Bronchial epithelial cell (primary cell): ENCODE data around the gene BLVRA. TPM values are rescaled to one million over a fixed set of nuclear protein-coding genes. Genes with fewer than 3 reads are reported as not detected.

Source experiments
- DNase-seq: peaks from one replicate; pipeline ENCODE4 v3.0.0-alpha.2; 2010; ENCODE audit warnings: low read depth
- FAIRE-seq: peaks from 2 replicates; lab custom pipeline; 2011; peaks lifted over from hg19 to GRCh38; lab: Jason Lieb, UNC
- H3K27me3 ChIP-seq: 2 replicates; pipeline ENCODE4 v1.5.1; 2011; ENCODE audit warnings: low read length; ENCODE audit not compliant: control insufficient read depth, insufficient read depth
- H3K36me3 ChIP-seq: 2 replicates; pipeline ENCODE4 v1.5.1; 2011; ENCODE audit warnings: low read length; ENCODE audit not compliant: control insufficient read depth, insufficient read depth
- H3K4me3 ChIP-seq: 2 replicates; pipeline ENCODE4 v1.5.1; 2011; ENCODE audit warnings: mild to moderate bottlenecking, low read depth, low read length, control low read depth
- CTCF ChIP-seq: IDR thresholded peaks from 2 replicates; pipeline ENCODE4 v1.5.1; 2011; ENCODE audit warnings: mild to moderate bottlenecking, moderate library complexity, low read length, control low read depth, inconsistent platforms; ENCODE audit not compliant: insufficient read depth, severe bottlenecking
- total RNA-seq: library from RNA; depleted of rRNA; stranded (reverse); fragments of >200 nt; gene quantifications from 2 replicates; pipeline ENCODE4 v1.2.1, GENCODE V29; 2014

BLVRA gene
- total RNA-seq, 1 donor from 2014 or later: 29.7 TPM

GRCh38 chr7:43742692-43743091 is 15.8 kb upstream of the BLVRA start:
- DNase-seq: no peak
- Histone ChIP-seq H3K27me3 (no peaks in the 10 kb centered on the region), H3K36me3 (no peaks in the 10 kb centered on the region), H3K4me3 (no peak overlapping the region)
- TF ChIP-seq CTCF: no peak
- FAIRE-seq: no peak

- FAIRE-seq (no peak), DNase-seq (no peak)
- Histone ChIP-seq H3K27me3 (no peaks in the 10 kb centered on the region), H3K36me3 (no peaks in the 10 kb centered on the region), H3K4me3 (no peak overlapping the region)
- no peak for TF ChIP-seq CTCF
Measured at GRCh38 chr7:43747328-43748105, 11.0 kb upstream of the BLVRA start.

- no peaks in the 10 kb centered on the region for H3K27me3 ChIP-seq
- DNase-seq: no peak
- H3K36me3 ChIP-seq: no peaks in the 10 kb centered on the region
- no peak overlapping the region for H3K4me3 ChIP-seq
- FAIRE-seq: no peak
- no peak for TF ChIP-seq CTCF
Measured at GRCh38 chr7:43749383-43749940, 9.0 kb upstream of the BLVRA start.

- no peaks in the 10 kb centered on the region for H3K36me3 ChIP-seq
- DNase-seq (no peak), FAIRE-seq (no peak)
- H3K27me3 ChIP-seq: no peaks in the 10 kb centered on the region
- no peak for TF ChIP-seq CTCF
- no peak overlapping the region for H3K4me3 ChIP-seq
Measured at GRCh38 chr7:43750016-43750887, 8.2 kb upstream of the BLVRA start.

- Histone ChIP-seq H3K27me3 (no peaks in the 10 kb centered on the region), H3K36me3 (no peaks in the 10 kb centered on the region), H3K4me3 (no peak overlapping the region)
- FAIRE-seq (no peak), DNase-seq (no peak)
- no peak for TF ChIP-seq CTCF
Measured at GRCh38 chr7:43752411-43752810, 6.1 kb upstream of the BLVRA start.
